ENCODE measurements around the gene TAS1R1.
"Not testable (repeated sequence)": the region's sequence is repeated elsewhere in the genome, so short reads cannot be mapped to it uniquely, and the experiment has no call there.

Gene TAS1R1

GRCh38 chr1:6523566-6523965 lies 31.5 kb upstream of the TAS1R1 start:
- DNase-seq: no peak

GRCh38 chr1:6526316-6526715 lies 28.8 kb upstream of the TAS1R1 start:
- no peak for DNase-seq

DNA sequence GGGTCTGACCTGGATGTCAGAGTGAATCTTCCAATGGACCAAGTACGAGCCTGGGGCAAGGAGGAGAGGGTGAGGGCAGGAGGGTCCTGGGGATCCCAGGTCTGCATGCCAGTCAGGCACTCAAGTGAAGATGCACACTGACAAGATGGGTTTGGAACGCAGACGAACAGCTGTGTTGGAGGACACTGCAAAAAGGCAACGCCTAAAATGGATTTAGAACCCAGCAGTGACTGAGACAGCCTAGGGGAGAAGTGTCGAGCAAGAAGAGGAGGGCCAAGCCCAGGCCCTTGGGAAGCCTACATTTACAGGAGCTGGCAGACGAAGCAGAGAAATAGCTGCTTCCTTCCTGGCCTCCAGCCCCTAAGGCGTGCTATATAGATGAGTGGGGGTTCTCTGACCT lies 26.6 kb upstream of the TAS1R1 start:
- no peak for DNase-seq

GRCh38 chr1:6530504-6531160 lies 24.5 kb upstream of the TAS1R1 start:
- DNase-seq: no peak

GRCh38 chr1:6531996-6532395 lies 23.1 kb upstream of the TAS1R1 start:
- DNase-seq: no peak

DNA sequence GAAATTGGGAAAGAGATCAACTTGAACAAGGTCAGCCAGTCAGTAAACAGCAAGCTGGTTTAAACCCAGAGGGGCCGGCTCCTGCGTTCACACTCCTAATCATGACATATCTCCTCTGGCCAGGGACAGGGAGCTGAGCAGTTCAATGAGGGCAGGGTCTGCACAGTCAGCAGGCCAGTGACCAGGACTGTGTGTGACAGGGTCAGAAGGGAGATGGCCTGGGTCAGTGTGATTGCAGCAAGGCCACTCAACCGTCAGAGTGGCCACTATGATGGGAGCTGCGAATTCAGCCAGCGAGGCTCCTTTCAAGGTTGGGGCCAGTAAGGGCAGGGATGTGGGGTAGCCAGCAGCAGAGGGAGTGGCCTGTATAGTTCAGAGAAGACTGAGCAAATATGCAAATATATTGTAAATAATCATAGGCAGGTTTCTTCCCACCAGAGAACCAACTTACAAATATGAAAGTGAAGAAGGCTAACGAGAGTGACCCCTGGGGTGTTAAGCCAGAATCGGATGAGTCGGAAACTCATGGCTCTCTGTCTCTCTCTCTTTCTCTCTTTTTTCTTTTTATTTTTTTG lies 20.8 kb upstream of the TAS1R1 start:
- DNase-seq: no peak

DNA sequence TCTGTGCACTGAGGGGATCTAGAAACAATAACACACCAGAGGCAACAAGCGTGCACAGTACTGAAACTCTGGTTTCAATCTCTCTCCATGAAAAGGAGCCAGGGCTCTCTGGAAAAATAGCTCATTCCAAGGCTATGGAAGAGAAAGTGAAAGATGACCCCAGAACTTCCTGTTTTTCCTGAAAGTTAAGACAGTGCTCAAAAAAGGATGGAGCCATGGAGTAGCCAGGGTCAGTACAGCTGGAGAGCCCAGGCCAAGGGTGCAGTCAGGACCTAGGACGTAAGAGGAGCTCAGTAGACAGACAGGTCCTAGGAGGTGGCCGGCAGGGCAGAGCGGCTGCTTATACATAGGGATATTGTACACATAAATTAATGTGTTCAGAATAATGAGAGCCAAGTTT lies 19.9 kb upstream of the TAS1R1 start:
- no peak for DNase-seq

GRCh38 chr1:6536291-6536690 lies 18.8 kb upstream of the TAS1R1 start:
- DNase-seq: no peak

DNA sequence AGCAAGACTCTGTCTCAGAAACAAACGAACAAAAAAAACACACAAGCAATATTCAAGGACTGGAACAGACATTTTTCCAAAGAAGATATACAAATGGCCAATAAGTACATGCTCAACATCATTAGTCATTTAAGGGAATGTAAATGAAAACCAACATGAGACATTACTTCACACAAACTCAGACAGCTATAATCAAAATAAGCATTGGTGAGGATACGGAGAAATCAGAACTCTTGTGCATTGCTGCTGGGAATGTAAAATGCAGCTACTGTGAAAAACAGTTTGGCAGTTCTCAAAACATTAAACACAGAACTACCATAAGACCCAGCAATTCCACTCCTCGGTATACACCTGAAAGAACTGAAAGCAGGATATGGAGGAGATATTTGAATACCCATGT lies 16.2 kb upstream of the TAS1R1 start:
- DNase-seq: no peak

DNA sequence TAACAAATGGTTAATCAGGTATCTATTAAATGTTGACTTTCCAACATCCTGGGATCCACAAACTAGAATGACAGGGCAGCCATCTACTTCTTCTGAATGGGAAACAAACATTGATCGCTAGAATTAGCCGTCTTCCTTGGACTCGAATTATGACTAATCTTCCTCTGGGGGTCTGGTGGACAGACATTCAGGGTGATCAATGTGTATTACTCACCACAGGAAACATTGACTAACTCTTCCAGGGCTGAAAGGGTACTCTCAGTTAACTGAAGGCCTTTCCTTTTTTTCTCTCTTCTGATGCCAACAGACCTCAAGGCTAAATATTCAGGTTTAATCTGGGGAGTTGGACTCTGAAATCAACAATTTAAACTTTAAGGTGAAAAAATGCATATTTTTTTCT lies 10.3 kb upstream of the TAS1R1 start:
- DNase-seq: no peak

- DNase-seq: no peak
These were observed 9.6 kb upstream of the TAS1R1 start for GRCh38 chr1:6545276-6546112.

GRCh38 chr1:6546326-6546725 lies 8.8 kb upstream of the TAS1R1 start:
- DNase-seq: no peak

GRCh38 chr1:6547301-6547700 lies 7.8 kb upstream of the TAS1R1 start:
- no peak for DNase-seq

DNA sequence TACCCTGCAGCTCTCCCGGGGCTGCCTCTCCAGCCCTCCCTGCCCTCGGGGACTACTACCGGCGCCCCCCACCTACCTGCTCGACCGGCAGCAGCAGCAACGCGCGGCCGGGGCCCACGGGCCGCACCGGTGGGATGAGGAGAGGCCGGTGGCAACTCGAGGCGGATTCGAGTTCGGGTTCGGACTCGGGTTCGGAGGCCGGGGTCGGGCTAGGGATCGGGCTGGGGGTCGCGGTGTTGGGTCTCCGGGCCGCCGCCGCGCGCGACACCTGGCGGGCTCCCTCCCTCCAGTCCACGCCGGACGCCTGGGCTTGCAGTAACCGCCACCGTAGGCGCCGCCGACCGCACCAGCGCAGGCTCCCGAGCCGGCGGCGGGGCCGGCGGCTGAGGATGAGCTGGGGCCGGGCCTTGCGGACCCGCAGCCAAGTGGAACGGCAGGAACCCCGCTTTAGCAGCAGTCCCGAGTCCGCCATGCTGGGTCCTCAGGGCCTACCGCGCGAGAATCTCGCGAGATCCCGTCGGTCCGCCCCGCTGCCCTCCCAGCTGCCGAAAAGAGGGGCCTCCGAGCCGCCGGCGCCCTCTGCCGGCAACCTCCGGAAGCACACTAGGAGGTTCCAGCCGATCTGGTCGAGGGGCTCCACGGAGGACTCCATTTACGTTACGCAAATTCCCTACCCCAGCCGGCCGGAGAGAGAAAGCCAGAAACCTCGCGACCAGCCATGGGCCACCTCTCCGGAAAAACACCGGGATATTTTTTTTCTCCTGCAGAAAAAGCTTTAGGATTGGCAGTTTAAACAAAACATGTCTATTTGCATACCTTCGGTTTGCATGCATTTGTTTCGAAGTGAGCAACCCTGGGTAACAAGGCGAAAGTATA lies 838 bp upstream of the TAS1R1 start, which contains the start of gene NOL9:
Gene NOL9, minus strand, starts transcription at position 483 of the 876 bp plus-strand sequence. Its CDS starts 11 bp downstream, at position 472.
- peak; percentile 97 for DNase-seq

GRCh38 chr1:6557597-6557996 lies 2.5 kb downstream of the TAS1R1 start:
- DNase-seq: no peak

- not testable (repeated sequence) for DNase-seq
These were observed 4.1 kb downstream of the TAS1R1 start for GRCh38 chr1:6559161-6559560.

DNA sequence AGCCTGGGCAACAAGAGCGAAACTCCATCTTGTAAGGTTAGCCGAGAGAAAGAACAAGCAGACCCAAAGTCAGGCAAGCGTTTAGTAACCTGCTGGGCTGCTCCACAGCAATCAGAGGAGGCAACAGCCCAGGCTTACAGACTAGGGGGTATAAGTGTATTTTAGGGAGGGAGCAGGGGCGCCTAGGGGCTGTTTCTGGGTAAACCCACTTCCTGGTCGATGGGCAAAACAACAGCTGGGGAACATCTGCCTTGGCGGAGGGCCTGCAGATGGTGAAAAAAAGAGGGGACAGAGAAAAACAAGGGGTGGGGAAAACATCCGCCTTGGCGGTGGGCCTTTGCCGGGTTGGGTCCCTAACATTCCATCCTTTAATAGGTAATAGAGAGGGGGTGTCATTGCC lies 5.2 kb downstream of the TAS1R1 start:
- no peak for DNase-seq

DNA sequence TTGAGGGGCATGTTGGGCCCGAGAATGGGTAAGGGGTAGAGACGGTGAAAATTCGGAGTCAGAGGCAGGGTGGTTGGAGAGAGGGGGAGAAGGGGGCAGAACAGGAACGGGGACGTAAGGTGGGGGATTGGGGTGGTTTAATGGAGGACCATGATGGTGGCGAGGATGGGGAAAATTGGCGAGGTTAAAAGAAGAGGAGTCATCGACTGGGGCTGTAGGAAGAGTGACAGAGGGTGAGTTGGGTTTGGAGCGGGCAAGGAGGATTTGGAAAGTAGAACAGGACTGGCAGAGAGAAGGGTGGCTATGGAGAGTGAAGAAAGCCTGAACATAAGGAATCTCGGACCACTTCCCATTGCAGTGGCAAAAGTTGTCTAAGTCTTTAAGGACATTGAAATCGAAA lies 13.9 kb downstream of the TAS1R1 start:
- no peak for DNase-seq

- no peak for DNase-seq
These were observed 15.0 kb downstream of the TAS1R1 start for GRCh38 chr1:6570100-6570499.

GRCh38 chr1:6570987-6571386 lies 15.9 kb downstream of the TAS1R1 start:
- DNase-seq: no peak

DNA sequence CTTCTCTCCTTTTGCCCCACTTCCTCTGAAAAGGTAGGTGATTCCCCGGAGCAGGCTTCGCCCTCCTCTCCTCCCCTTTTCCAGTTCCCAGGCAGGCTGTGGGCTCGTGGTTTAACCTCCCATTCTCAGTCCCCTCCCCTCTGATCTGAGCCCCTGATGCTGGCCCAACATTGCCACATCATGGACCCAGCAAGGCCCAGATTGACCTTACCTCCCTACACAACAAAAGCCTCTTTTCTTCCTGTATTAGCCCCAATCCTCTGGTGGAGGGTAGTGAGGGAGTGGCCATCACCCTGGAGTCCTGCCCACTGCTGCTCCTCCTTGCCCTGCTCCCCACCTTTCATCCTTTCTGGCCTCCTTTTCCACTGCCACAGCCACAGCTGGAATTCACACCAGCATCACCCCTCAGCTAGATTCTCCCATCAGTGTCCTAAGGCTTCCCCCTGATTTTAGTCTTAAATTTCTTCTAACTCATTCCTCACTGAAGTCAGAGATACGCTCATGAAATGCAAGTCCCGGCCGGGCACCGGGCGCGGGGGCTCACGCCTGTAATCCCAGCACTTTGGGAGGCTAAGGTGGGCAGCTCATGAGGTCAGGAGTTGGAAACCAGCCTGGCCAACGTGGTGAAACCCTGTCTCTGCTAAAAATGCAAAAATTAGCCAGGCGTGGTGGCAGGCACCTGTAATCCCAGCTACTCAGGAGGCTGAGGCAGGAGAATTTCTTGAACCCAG lies 17.7 kb downstream of the TAS1R1 start:
- DNase-seq: no peak

DNA sequence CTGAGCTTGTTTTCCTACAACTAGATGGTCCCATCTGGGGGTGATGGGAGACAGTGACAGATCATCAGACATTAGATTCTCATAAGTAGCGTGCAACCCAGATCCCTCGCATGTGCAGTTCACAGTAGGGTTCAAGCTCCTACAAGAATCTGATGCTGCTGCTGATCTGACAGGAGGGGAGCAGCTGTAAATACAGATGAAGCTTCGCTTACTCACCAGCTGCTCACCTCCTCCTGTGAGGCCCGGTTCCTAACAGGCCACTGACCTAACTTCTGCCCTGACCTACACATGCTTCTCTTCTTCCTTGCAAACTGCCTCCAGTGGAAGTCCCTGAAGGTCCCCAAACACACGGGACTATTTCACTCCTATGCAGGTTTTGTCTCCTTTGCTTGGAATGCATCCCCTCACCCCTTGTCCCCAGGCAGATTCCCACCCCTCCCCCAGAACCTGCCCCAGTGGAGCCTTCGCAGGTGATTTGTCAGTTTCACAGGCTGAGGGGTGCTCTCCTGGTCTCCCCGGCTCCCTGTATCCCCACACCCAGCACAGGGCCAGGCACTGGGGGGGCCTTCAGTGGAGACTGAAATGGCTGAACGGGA lies 19.0 kb downstream of the TAS1R1 start:
- no peak for DNase-seq
